HepG2 (cell line): ENCODE data around the gene ZFP92.

ENCODE experiments used
- EZH2 ChIP-seq: conservative IDR thresholded peaks from 2 replicates; pipeline ENCODE4 v1.6.1; 2012; ENCODE audit warnings: mild to moderate bottlenecking, low read depth, low read length, moderate library complexity
- MYNN ChIP-seq: sonication (generic); formaldehyde crosslinking; IDR thresholded peaks from 2 replicates; pipeline ENCODE4 v1.4.0; 2020; ENCODE audit warnings: mild to moderate bottlenecking, low read depth, missing genetic modification reagents
- NFE2L1 ChIP-seq: sonication (generic); formaldehyde crosslinking; IDR thresholded peaks from 2 replicates; pipeline ENCODE4 v1.4.0; 2020; ENCODE audit warnings: missing genetic modification reagents, mild to moderate bottlenecking, borderline replicate concordance
- PHF8 ChIP-seq: sonication (generic); formaldehyde crosslinking; IDR thresholded peaks from 2 replicates; pipeline ENCODE4 v1.5.0; 2020; ENCODE audit warnings: missing genetic modification reagents
- POLR2A ChIP-seq, 2 experiments: IDR thresholded peaks; 2 replicates each; pipeline ENCODE4 v1.6.1; 2011; ENCODE audit warnings: low read depth in 2 of 2, low read length in 2 of 2, mild to moderate bottlenecking in 1 of 2, moderate library complexity in 1 of 2; ENCODE audit not compliant: insufficient read depth in 1 of 2
- REPIN1 ChIP-seq: sonication (generic); formaldehyde crosslinking; IDR thresholded peaks from 2 replicates; pipeline ENCODE4 v1.8.0; 2022; ENCODE audit warnings: missing genetic modification reagents, low read depth, mild to moderate bottlenecking, borderline replicate concordance
- SRSF9 ChIP-seq: fragments of 200-400 bp; formaldehyde crosslinking; IDR thresholded peaks from 2 replicates; pipeline ENCODE4 v1.6.1; 2018; ENCODE audit warnings: borderline replicate concordance, mild to moderate bottlenecking, low read depth, low read length; ENCODE audit not compliant: insufficient read depth, poor library complexity, severe bottlenecking
- ZBTB2 ChIP-seq: sonication (generic); formaldehyde crosslinking; IDR thresholded peaks from 2 replicates; pipeline ENCODE4 v1.8.0; 2022; ENCODE audit warnings: low read depth, missing genetic modification reagents
- ZMAT3 ChIP-seq: sonication (generic); formaldehyde crosslinking; conservative IDR thresholded peaks from 2 replicates; pipeline ENCODE4 v1.7.0; 2021; ENCODE audit warnings: missing genetic modification reagents
- ZNF121 ChIP-seq: sonication (generic); formaldehyde crosslinking; IDR thresholded peaks from 2 replicates; pipeline ENCODE4 v1.5.0; 2020; ENCODE audit warnings: mild to moderate bottlenecking, missing genetic modification reagents

- TF ChIP-seq SRSF9 (no peak), POLR2A (IDR thresholded peaks at IDR 0.05; ENCODE audit: insufficient read depth in 1 of 2, low read depth in 2 of 2, low read length in 2 of 2) (no peak), REPIN1 (CRISPR knock-in tag) (no peak), PHF8 (CRISPR knock-in tag) (no peak), EZH2 (no peak), ZNF121 (CRISPR knock-in tag) (no peak), NFE2L1 (CRISPR knock-in tag) (no peak), ZMAT3 (CRISPR knock-in tag) (no peak), MYNN (CRISPR knock-in tag) (no peak), ZBTB2 (CRISPR knock-in tag) (no peak)
Measured at GRCh38 chrX:153445856-153446635, 34.8 kb downstream of the ZFP92 start, which contains the start of gene TREX2.
